22Rv1 (cell line): ENCODE measurements around the gene RAP1GAP2.

Experiments used
- ZFX ChIP-seq: fragments of 450-650 bp; IDR thresholded peaks from 2 replicates; pipeline ENCODE4 v1.6.1; 2017; ENCODE audit warnings: antibody characterized with exemption, borderline replicate concordance
- TF ChIP-seq, protein P1 (sequence below): fragments of 450-650 bp; IDR thresholded peaks from 2 replicates; pipeline ENCODE4 v1.5.1; 2017; ENCODE audit warnings: mild to moderate bottlenecking

DNA sequence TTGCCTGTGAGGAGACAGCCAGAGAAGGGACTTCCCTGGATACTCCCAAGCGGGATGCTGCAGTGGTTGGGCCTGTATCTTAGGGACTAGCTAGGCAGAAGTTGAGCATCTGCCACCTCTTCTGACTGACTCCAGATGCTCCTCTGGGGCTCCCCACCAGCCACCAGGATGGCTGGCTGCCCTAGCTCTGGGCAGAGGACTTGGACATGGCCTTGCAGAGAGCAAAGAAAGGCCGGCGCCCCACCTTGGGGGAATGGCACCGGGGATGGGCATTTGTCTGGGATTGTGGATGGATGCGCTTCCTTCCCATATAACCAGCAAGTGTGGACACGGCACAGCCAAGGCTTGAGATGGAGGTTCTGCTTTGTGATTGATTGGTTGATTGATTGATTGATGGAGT, 198.2 kb downstream of the RAP1GAP2 start:
- TF ChIP-seq, protein P1, sequence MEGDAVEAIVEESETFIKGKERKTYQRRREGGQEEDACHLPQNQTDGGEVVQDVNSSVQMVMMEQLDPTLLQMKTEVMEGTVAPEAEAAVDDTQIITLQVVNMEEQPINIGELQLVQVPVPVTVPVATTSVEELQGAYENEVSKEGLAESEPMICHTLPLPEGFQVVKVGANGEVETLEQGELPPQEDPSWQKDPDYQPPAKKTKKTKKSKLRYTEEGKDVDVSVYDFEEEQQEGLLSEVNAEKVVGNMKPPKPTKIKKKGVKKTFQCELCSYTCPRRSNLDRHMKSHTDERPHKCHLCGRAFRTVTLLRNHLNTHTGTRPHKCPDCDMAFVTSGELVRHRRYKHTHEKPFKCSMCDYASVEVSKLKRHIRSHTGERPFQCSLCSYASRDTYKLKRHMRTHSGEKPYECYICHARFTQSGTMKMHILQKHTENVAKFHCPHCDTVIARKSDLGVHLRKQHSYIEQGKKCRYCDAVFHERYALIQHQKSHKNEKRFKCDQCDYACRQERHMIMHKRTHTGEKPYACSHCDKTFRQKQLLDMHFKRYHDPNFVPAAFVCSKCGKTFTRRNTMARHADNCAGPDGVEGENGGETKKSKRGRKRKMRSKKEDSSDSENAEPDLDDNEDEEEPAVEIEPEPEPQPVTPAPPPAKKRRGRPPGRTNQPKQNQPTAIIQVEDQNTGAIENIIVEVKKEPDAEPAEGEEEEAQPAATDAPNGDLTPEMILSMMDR, result no peak
- no peak for TF ChIP-seq ZFX
